Stomach (tissue), 9 donors: ENCODE data around the gene CUEDC1. TPM values are rescaled to one million over a fixed set of nuclear protein-coding genes. Genes with fewer than 3 reads are reported as not detected.

ENCODE experiments used
- DNase-seq, 2 donors: peaks; one replicate each; pipeline versions ENCODE4 v3.0.0 to v3.0.0-alpha.2; 2013 to 2019
- H3K27ac ChIP-seq, 5 donors: fragments of 200-600 bp in 4 of 5; sonication (generic) in 4 of 5; one replicate each; pipeline ENCODE4 v1.5.1; 2013 to 2019; ENCODE audit warnings: mild to moderate bottlenecking in 1 of 5, moderate library complexity in 1 of 5
- H3K27me3 ChIP-seq, 3 donors: fragments of 200-600 bp; sonication (generic); one replicate each; pipeline ENCODE4 v1.5.1; 2017 to 2019; ENCODE audit warnings: mixed run types in 1 of 3
- H3K36me3 ChIP-seq, 4 donors: fragments of 200-600 bp; sonication (generic); 1 replicate in 3 of 4; 2 replicates in 1 of 4; pipeline ENCODE4 v1.5.1; 2016 to 2019
- H3K4me1 ChIP-seq, 4 donors: fragments of 200-600 bp; sonication (generic); one replicate each; pipeline ENCODE4 v1.5.1; 2016 to 2019
- H3K4me3 ChIP-seq, 4 donors: fragments of 200-600 bp; sonication (generic) in 3 of 4; one replicate each; pipeline ENCODE4 v1.5.1; 2016 to 2019; ENCODE audit warnings: mild to moderate bottlenecking in 1 of 4
- H3K9me3 ChIP-seq, 4 donors: fragments of 200-600 bp; sonication (generic); one replicate each; pipeline ENCODE4 v1.5.1; 2016 to 2019
- CTCF ChIP-seq, 7 experiments: fragments of 450-650 bp in 4 of 7; fragments of 200-600 bp in 3 of 7; sonication (generic) in 3 of 7; IDR thresholded peaks; one replicate each; pipeline ENCODE4 v1.5.1; 2016 to 2019; ENCODE audit warnings: antibody characterized with exemption in 7 of 7, control low read depth in 2 of 7, mild to moderate bottlenecking in 1 of 7
- EP300 ChIP-seq: sonication (generic); formaldehyde crosslinking; IDR thresholded peaks from one replicate; pipeline ENCODE4 v1.6.1; 2017; ENCODE audit warnings: antibody characterized with exemption
- POLR2A ChIP-seq, 4 donors: fragments of 450-650 bp; IDR thresholded peaks; one replicate each; pipeline ENCODE4 v1.6.1; 2016; ENCODE audit warnings: antibody characterized with exemption in 4 of 4, control low read depth in 2 of 4, mild to moderate bottlenecking in 1 of 4, moderate library complexity in 1 of 4
- POLR2AphosphoS5 ChIP-seq, 3 donors: sonication (generic); formaldehyde crosslinking; IDR thresholded peaks; one replicate each; pipeline ENCODE4 v1.6.1; 2016; ENCODE audit warnings: antibody characterized with exemption in 3 of 3
- WGBS, 5 donors: extraction: QIAGEN DNeasy Blood & Tissue Kit in 3 of 5; methylation state at CpG; one replicate each; pipeline versions ENCODE4 v1.1.5 to v1.1.7; 2013 to 2018; 5-methylcytosine and 5-hydroxymethylcytosine counted together
- intact Hi-C: fragments of 100-400 bp; cut with DNase I; formaldehyde crosslinking; loops from one replicate; pipeline ENCODE4 v1.15.1; 2023; ENCODE audit warnings: low total_unique reads
- polyA plus RNA-seq, 3 donors: library from polyadenylated mRNA; stranded (reverse); fragments of 200-250 nt; gene quantifications; one replicate each; pipeline ENCODE4 v1.2.3, GENCODE V29; 2013
- total RNA-seq, 5 donors: library from RNA; depleted of rRNA; stranded (reverse); fragments of >200 nt; gene quantifications; one replicate each; pipeline versions ENCODE4 v1.1.0 to v1.2.3, GENCODE V29; 2014 to 2016
- donor health status: healthy with polysubstance abuse.
- donor health status: Bipolar disorder and iron deficiency.
- donor health status: healthy.

Gene CUEDC1
- total and polyA plus RNA-seq, 8 donors = 10.5 to 111 (median 21.7) TPM

- Histone ChIP-seq H3K36me3 (no peaks in the 10 kb centered on the region), H3K9me3 (no peaks in the 10 kb centered on the region), H3K4me1 (peaks cover 54 to 88% (median 77%) of the 10 kb centered on the region in 4 donors), H3K27ac (peak overlapping the region; percentile 25 to 97 (median 95)), H3K4me3 (no peak overlapping the region), H3K27me3 (no peaks in the 10 kb centered on the region)
- peak in 1 of 2 donors; percentile 50 for DNase-seq
- TF ChIP-seq EP300 (no peak), CTCF (IDR thresholded peaks at IDR 0.05) (no peak), POLR2AphosphoS5 (IDR thresholded peaks at IDR 0.05) (no peak), POLR2A (IDR thresholded peaks at IDR 0.05) (no peak)
- intact Hi-C loops = loop anchor here (5.0 to 10.0 kb wide), 2 partner anchors 142 to 259 kb away; no protein-coding TSS in a partner anchor
- 30 to 47% (median 35%) methylated on average over 5 to 6 of the region's 6 CpGs for WGBS, 5 donors
Measured at GRCh38 chr17:57855391-57856035, 99.7 kb downstream of the CUEDC1 start.

- intact Hi-C loops = loop anchor here (10.0 kb wide), 1 partner anchor 261 kb away; no protein-coding TSS in a partner anchor
- 22 to 47% (median 31%) methylated on average over 8 of the region's 8 CpGs for WGBS, 5 donors
- Histone ChIP-seq H3K9me3 (no peaks in the 10 kb centered on the region), H3K4me1 (peaks cover 59 to 84% (median 76%) of the 10 kb centered on the region in 4 donors), H3K27ac (peak overlapping the region; percentile 17 to 97 (median 95)), H3K36me3 (peaks cover 0 to under 1% (median 0%) of the 10 kb centered on the region in 4 donors), H3K4me3 (no peak overlapping the region), H3K27me3 (no peaks in the 10 kb centered on the region)
- TF ChIP-seq CTCF (IDR thresholded peaks at IDR 0.05) (no peak), EP300 (peak; percentile 96), POLR2AphosphoS5 (IDR thresholded peaks at IDR 0.05) (peak; percentile 60 to 74 (median 71))
- DNase-seq = peak in 1 of 2 donors; percentile 91
Measured at GRCh38 chr17:57853695-57854094, 101.5 kb downstream of the CUEDC1 start.

DNA sequence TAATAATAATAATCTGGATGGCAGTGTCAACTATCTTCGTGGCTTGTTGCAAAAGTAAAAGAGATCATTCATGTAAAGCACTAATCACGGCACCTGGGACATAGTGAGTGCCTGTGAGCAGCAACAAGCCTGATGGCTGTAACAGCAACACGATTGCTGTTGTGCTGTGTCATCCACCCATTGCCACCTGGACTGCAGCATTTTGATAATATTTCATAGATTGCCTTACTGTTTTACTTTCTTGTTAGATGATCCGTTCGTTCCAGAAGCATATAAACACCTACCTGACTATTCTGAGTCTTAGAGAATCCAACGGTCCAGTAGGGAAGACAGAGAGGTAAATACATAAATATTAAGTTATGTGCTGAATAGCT is 102.3 kb downstream of the CUEDC1 start:
- WGBS, 5 donors = 51 to 64% (median 57%) methylated on average over 6 of the region's 6 CpGs

More for the DNA sequence above, 102.3 kb downstream of the CUEDC1 start:
- Histone ChIP-seq H3K27ac (peak overlapping the region; percentile 53 to 97 (median 95)), H3K4me1 (peaks cover 60 to 86% (median 78%) of the 10 kb centered on the region in 4 donors), H3K36me3 (peaks cover 0 to 7% (median 6%) of the 10 kb centered on the region in 4 donors), H3K4me3 (no peak overlapping the region), H3K27me3 (no peaks in the 10 kb centered on the region), H3K9me3 (no peaks in the 10 kb centered on the region)
- intact Hi-C loops = loop anchor here (10.0 kb wide), 1 partner anchor 262 kb away; no protein-coding TSS in a partner anchor
- DNase-seq = no peak
- TF ChIP-seq CTCF (IDR thresholded peaks at IDR 0.05) (no peak), POLR2AphosphoS5 (IDR thresholded peaks at IDR 0.05) (no peak), POLR2A (IDR thresholded peaks at IDR 0.05) (no peak), EP300 (no peak)
